H9 (cell line): ENCODE data around the gene UVSSA. TPM values are rescaled to one million over a fixed set of nuclear protein-coding genes. Genes with fewer than 3 reads are reported as not detected.

Experiments
- DNase-seq: peaks from one replicate; pipeline ENCODE4 v3.0.0-alpha.2; 2017
- H2AFZ ChIP-seq: one replicate; pipeline ENCODE4 v1.6.1; 2013; ENCODE audit warnings: mild to moderate bottlenecking, low read length, control low read depth, moderate library complexity
- H2AK5ac ChIP-seq: 2 replicates; pipeline ENCODE4 v1.6.1; 2013; ENCODE audit warnings: low read length, control low read depth, mixed read lengths; ENCODE audit not compliant: insufficient read length
- H2BK120ac ChIP-seq: one replicate; pipeline ENCODE4 v1.6.1; 2013; ENCODE audit warnings: low read depth, mild to moderate bottlenecking, low read length, control low read depth, inconsistent platforms; ENCODE audit not compliant: poor library complexity, severe bottlenecking
- H2BK12ac ChIP-seq: 2 replicates; pipeline ENCODE4 v1.6.1; 2013; ENCODE audit warnings: low read length, control low read depth, mixed read lengths, low read depth; ENCODE audit not compliant: insufficient read length
- H2BK15ac ChIP-seq: 2 replicates; pipeline ENCODE4 v1.6.1; 2013; ENCODE audit warnings: low read depth, low read length, control low read depth
- H2BK20ac ChIP-seq: one replicate; pipeline ENCODE4 v1.6.1; 2013; ENCODE audit warnings: low read depth, mild to moderate bottlenecking, low read length, control low read depth, inconsistent platforms; ENCODE audit not compliant: poor library complexity, severe bottlenecking
- H2BK5ac ChIP-seq: 2 replicates; pipeline ENCODE4 v1.6.1; 2013; ENCODE audit warnings: low read length, control low read depth, mixed read lengths; ENCODE audit not compliant: insufficient read length
- H3K14ac ChIP-seq: 2 replicates; pipeline ENCODE4 v1.6.1; 2013; ENCODE audit warnings: low read length, control low read depth; ENCODE audit not compliant: insufficient read depth
- H3K18ac ChIP-seq: 2 replicates; pipeline ENCODE4 v1.6.1; 2013; ENCODE audit warnings: low read depth, mild to moderate bottlenecking, mixed read lengths, low read length, control low read depth; ENCODE audit not compliant: insufficient read length
- H3K23ac ChIP-seq: 2 replicates; pipeline ENCODE4 v1.6.1; 2013; ENCODE audit warnings: low read length, control low read depth, mixed read lengths, low read depth; ENCODE audit not compliant: insufficient read length
- H3K23me2 ChIP-seq: 2 replicates; pipeline ENCODE4 v1.6.1; 2013; ENCODE audit warnings: low read depth, mild to moderate bottlenecking, mixed read lengths, low read length, control low read depth; ENCODE audit not compliant: insufficient read length, poor library complexity, severe bottlenecking
- H3K27ac ChIP-seq: 2 replicates; pipeline ENCODE4 v1.5.1; 2013; ENCODE audit warnings: low read length, control low read depth, mixed read lengths, low read depth; ENCODE audit not compliant: insufficient read length
- H3K27me3 ChIP-seq: 2 replicates; pipeline ENCODE4 v1.6.1; 2013; ENCODE audit warnings: low read length, control low read depth, inconsistent platforms; ENCODE audit not compliant: insufficient read depth
- H3K4ac ChIP-seq: 2 replicates; pipeline ENCODE4 v1.6.1; 2013; ENCODE audit warnings: low read depth, mild to moderate bottlenecking, control low read depth, inconsistent platforms, low read length, moderate library complexity
- H3K4me1 ChIP-seq: 2 replicates; pipeline ENCODE4 v1.6.1; 2013; ENCODE audit warnings: low read length, control low read depth, inconsistent platforms; ENCODE audit not compliant: insufficient read depth
- H3K4me2 ChIP-seq: 2 replicates; pipeline ENCODE4 v1.6.1; 2013; ENCODE audit warnings: low read length, control low read depth, mixed read lengths; ENCODE audit not compliant: insufficient read length, insufficient read depth
- H3K56ac ChIP-seq: 2 replicates; pipeline ENCODE4 v1.6.1; 2013; ENCODE audit warnings: low read depth, mild to moderate bottlenecking, mixed read lengths, low read length, control low read depth; ENCODE audit not compliant: insufficient read length
- H3K79me1 ChIP-seq: 2 replicates; pipeline ENCODE4 v1.6.1; 2013; ENCODE audit warnings: low read depth, mild to moderate bottlenecking, moderate library complexity, low read length, control low read depth, inconsistent platforms; ENCODE audit not compliant: insufficient read depth, poor library complexity, severe bottlenecking
- H3K79me2 ChIP-seq: 2 replicates; pipeline ENCODE4 v1.6.1; 2013; ENCODE audit warnings: low read length, control low read depth, inconsistent platforms; ENCODE audit not compliant: insufficient read depth
- H3K9ac ChIP-seq: 2 replicates; pipeline ENCODE4 v1.6.1; 2013; ENCODE audit warnings: low read length, control low read depth, mixed read lengths; ENCODE audit not compliant: insufficient read length; ENCODE audit errors: extremely low read depth
- H3K9me3 ChIP-seq: one replicate; pipeline ENCODE4 v1.6.1; 2013; ENCODE audit warnings: low read depth, low read length, inconsistent platforms; ENCODE audit not compliant: control insufficient read depth
- H3T11ph ChIP-seq: one replicate; pipeline ENCODE4 v1.6.1; 2013; ENCODE audit warnings: mild to moderate bottlenecking, low read length, control low read depth, inconsistent platforms
- H4K20me1 ChIP-seq: one replicate; pipeline ENCODE4 v1.6.1; 2013; ENCODE audit not compliant: control insufficient read depth, insufficient read length, insufficient read depth
- H4K5ac ChIP-seq: 2 replicates; pipeline ENCODE4 v1.6.1; 2013; ENCODE audit warnings: low read depth, mild to moderate bottlenecking, mixed read lengths, low read length, control low read depth; ENCODE audit not compliant: insufficient read length
- H4K8ac ChIP-seq: replicated peaks from 2 replicates; pipeline ENCODE4 v1.6.1; 2013; ENCODE audit warnings: low read length, control low read depth, mixed read lengths, low read depth; ENCODE audit not compliant: insufficient read length
- H4K91ac ChIP-seq: 2 replicates; pipeline ENCODE4 v1.6.1; 2013; ENCODE audit warnings: low read depth, mild to moderate bottlenecking, moderate library complexity, mixed read lengths, low read length, control low read depth; ENCODE audit not compliant: insufficient read length
- H3K27ac Mint-ChIP-seq, 3 experiments: 2 replicates in 2 of 3; 3 replicates in 1 of 3; pipeline ENCODE4 v1.8.0; 2020 to 2021; ENCODE audit warnings: mixed read lengths in 3 of 3, mild to moderate bottlenecking in 1 of 3, moderate library complexity in 1 of 3
- H3K27me3 Mint-ChIP-seq: 2 replicates; pipeline ENCODE4 v1.8.0; 2021; ENCODE audit warnings: low read depth, mild to moderate bottlenecking, moderate library complexity, mixed read lengths
- H3K36me3 Mint-ChIP-seq, 3 experiments: 2 replicates in 2 of 3; 3 replicates in 1 of 3; pipeline ENCODE4 v1.8.0; 2020 to 2021; ENCODE audit warnings: low read depth in 3 of 3, mixed read lengths in 3 of 3; ENCODE audit not compliant: insufficient read depth in 1 of 3
- H3K4me1 Mint-ChIP-seq, 2 experiments: 2 replicates each; pipeline ENCODE4 v1.8.0; 2020; ENCODE audit warnings: mixed read lengths in 2 of 2
- H3K4me3 Mint-ChIP-seq, 2 experiments: 2 replicates in 1 of 2; 3 replicates in 1 of 2; pipeline ENCODE4 v1.8.0; 2020 to 2021; ENCODE audit warnings: mild to moderate bottlenecking in 2 of 2, mixed read lengths in 2 of 2, moderate library complexity in 1 of 2
- H3K9me3 Mint-ChIP-seq, 2 experiments: 2 replicates in 1 of 2; 3 replicates in 1 of 2; pipeline ENCODE4 v1.8.0; 2020; ENCODE audit warnings: mild to moderate bottlenecking in 2 of 2, mixed read lengths in 2 of 2, moderate library complexity in 1 of 2
- WGBS: extraction: QIAGEN DNeasy Blood & Tissue Kit; methylation state at CpG from one replicate; pipeline ENCODE4 v1.1.7; 2013; ENCODE audit warnings: missing lambda C conversion rate, low lambda C conversion rate, mixed read lengths; ENCODE audit not compliant: insufficient read length; ENCODE audit errors: extremely low coverage; 5-methylcytosine and 5-hydroxymethylcytosine counted together
- total RNA-seq: library from RNA; stranded (reverse); gene quantifications from 2 replicates; pipeline ENCODE4 v1.2.1, GENCODE V29; 2021
- TF ChIP-seq, protein P1 (sequence below): fragments of 200-600 bp; sonication (generic); conservative IDR thresholded peaks from 3 replicates; pipeline ENCODE4 v1.8.0; 2021; ENCODE audit warnings: antibody characterized with exemption, mild to moderate bottlenecking

UVSSA gene
- total RNA-seq, 1 experiment from 2014 or later = 15.9 TPM

DNA sequence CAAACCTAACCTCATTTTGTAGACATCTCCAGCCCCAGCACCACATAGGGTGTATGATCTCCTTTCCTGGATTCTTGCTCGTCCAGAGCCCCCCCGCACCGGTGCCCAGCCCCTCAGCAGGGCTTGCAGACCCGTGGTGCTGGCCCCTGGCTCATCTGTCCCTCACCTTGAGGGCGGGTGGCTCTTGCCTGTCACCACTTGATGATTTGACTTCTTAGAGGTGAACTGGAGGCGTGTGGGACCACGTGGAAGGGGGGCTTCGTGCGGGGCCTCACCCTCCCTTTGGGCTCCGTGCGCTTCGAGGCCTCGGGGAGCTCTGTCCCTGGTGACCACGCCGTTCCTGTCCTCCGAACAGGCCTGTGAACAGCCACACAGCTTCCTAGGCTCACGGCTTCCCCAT is 15.5 kb downstream of the UVSSA start:
- Mint-ChIP-seq H3K4me3 (no peak overlapping the region), H3K9me3 (no peaks in the 10 kb centered on the region), H3K27me3 (no peaks in the 10 kb centered on the region), H3K27ac (no peak overlapping the region; a peak in 1 of 7 replicates), H3K4me1 (0 out of 4 replicates have a peak, but pooled peaks cover 0 to 2% of the 10 kb centered on the region in 2 experiments), H3K36me3 (peaks cover 0 to 15% (median 11%) of the 10 kb centered on the region in 3 experiments; a peak in 4 of 7 replicates)
- H2AFZ ChIP-seq = no peak overlapping the region
- H3K4me2 ChIP-seq = no peak overlapping the region
- no peak overlapping the region for H3K23ac ChIP-seq
- no peaks in the 10 kb centered on the region for H3K27me3 ChIP-seq
- H4K91ac ChIP-seq = no peak overlapping the region
- no peak overlapping the region for H4K5ac ChIP-seq
- no peaks in the 10 kb centered on the region for H3K23me2 ChIP-seq
- no peak overlapping the region for H2BK120ac ChIP-seq
- no peak overlapping the region for H2BK5ac ChIP-seq
- WGBS = no CpG with 5 or more reads among the region's 17 CpGs
- H2AK5ac ChIP-seq = no peak overlapping the region
- TF ChIP-seq, protein P1, sequence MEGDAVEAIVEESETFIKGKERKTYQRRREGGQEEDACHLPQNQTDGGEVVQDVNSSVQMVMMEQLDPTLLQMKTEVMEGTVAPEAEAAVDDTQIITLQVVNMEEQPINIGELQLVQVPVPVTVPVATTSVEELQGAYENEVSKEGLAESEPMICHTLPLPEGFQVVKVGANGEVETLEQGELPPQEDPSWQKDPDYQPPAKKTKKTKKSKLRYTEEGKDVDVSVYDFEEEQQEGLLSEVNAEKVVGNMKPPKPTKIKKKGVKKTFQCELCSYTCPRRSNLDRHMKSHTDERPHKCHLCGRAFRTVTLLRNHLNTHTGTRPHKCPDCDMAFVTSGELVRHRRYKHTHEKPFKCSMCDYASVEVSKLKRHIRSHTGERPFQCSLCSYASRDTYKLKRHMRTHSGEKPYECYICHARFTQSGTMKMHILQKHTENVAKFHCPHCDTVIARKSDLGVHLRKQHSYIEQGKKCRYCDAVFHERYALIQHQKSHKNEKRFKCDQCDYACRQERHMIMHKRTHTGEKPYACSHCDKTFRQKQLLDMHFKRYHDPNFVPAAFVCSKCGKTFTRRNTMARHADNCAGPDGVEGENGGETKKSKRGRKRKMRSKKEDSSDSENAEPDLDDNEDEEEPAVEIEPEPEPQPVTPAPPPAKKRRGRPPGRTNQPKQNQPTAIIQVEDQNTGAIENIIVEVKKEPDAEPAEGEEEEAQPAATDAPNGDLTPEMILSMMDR = no peak
- H3K27ac ChIP-seq = no peak overlapping the region
- no peak for DNase-seq
- H3K9me3 ChIP-seq = no peaks in the 10 kb centered on the region
- no peak overlapping the region for H3K4ac ChIP-seq
- H3T11ph ChIP-seq = no peak overlapping the region
- no peak overlapping the region for H4K8ac ChIP-seq
- H3K79me1 ChIP-seq = no peaks in the 10 kb centered on the region
- H3K56ac ChIP-seq = no peak overlapping the region
- no peak overlapping the region for H2BK15ac ChIP-seq
- H3K9ac ChIP-seq = no peak overlapping the region
- no peak overlapping the region for H3K14ac ChIP-seq
- H2BK20ac ChIP-seq = no peak overlapping the region
- no peak overlapping the region for H3K18ac ChIP-seq
- no peaks in the 10 kb centered on the region for H3K4me1 ChIP-seq
- H3K79me2 ChIP-seq = no peaks in the 10 kb centered on the region
- no peak overlapping the region for H2BK12ac ChIP-seq
- no peaks in the 10 kb centered on the region for H4K20me1 ChIP-seq
